Cardiac muscle cell (in vitro differentiated cells and primary cell): ENCODE measurements around the gene GNG7. TPM values are rescaled to one million over a fixed set of nuclear protein-coding genes. Genes with fewer than 3 reads are reported as not detected.
"Not testable (repeated sequence)": the region's sequence is repeated elsewhere in the genome, so short reads cannot be mapped to it uniquely, and the experiment has no call there.

Experiments used
- DNase-seq, 2 donors: peaks; one replicate each; pipeline versions ENCODE4 v3.0.0 to v3.0.0-alpha.2; 2010 to 2017; ENCODE audit warnings: low read depth in 1 of 2, low spot score in 1 of 2
- H3K27ac ChIP-seq: fragments of 200-600 bp; sonication (generic); 2 replicates; pipeline ENCODE4 v1.5.1; 2016
- H3K27me3 ChIP-seq: fragments of 200-600 bp; sonication (generic); 2 replicates; pipeline ENCODE4 v1.6.0; 2016; ENCODE audit warnings: control low read depth
- H3K36me3 ChIP-seq: fragments of 200-600 bp; sonication (generic); 2 replicates; pipeline ENCODE4 v1.5.1; 2016; ENCODE audit warnings: control low read depth
- H3K4me1 ChIP-seq: fragments of 200-600 bp; sonication (generic); 2 replicates; pipeline ENCODE4 v1.8.1; 2017; ENCODE audit warnings: low read depth, mild to moderate bottlenecking, mixed run types
- H3K4me3 ChIP-seq: fragments of 200-600 bp; sonication (generic); 2 replicates; pipeline ENCODE4 v1.5.1; 2016; ENCODE audit warnings: mild to moderate bottlenecking
- H3K9me3 ChIP-seq: fragments of 200-600 bp; sonication (generic); 2 replicates; pipeline ENCODE4 v1.5.1; 2017; ENCODE audit warnings: low read depth, mild to moderate bottlenecking, control low read depth
- CTCF ChIP-seq: IDR thresholded peaks from 2 replicates; pipeline ENCODE4 v1.5.1; 2012; ENCODE audit warnings: low read depth, mild to moderate bottlenecking, low read length
- polyA plus RNA-seq: library from polyadenylated mRNA; unstranded; fragments of >200 nt; fragmentation: Nextera tagmentation; extraction: Ambion mirVana; gene quantifications from 2 replicates; pipeline ENCODE4 v1.2.1, GENCODE V29; 2016
- total RNA-seq: library from RNA; depleted of rRNA; stranded (reverse); fragments of >200 nt; gene quantifications from 2 replicates; pipeline ENCODE4 v1.2.3, GENCODE V29; 2016

GNG7 gene
- total and polyA plus RNA-seq, 2 experiments from 2014 or later: 20.4 to 24.8 TPM

GRCh38 chr19:2607712-2608601 is 94.5 kb downstream of the GNG7 start:
- no peaks in the 10 kb centered on the region for H3K9me3 ChIP-seq
- no peak for TF ChIP-seq CTCF

GRCh38 chr19:2606774-2607173 is 95.7 kb downstream of the GNG7 start:
- DNase-seq: peak in 1 of 2 donors; percentile 48
- peaks cover 10% of the 10 kb centered on the region for H3K4me1 ChIP-seq
- H3K27ac ChIP-seq, H3K27me3 ChIP-seq, H3K4me3 ChIP-seq, H3K9me3 ChIP-seq, H3K36me3 ChIP-seq: not testable (repeated sequence)

More at GRCh38 chr19:2607712-2608601, 94.5 kb downstream of the GNG7 start:
- Histone ChIP-seq H3K4me3 (no peak overlapping the region), H3K36me3 (no peaks in the 10 kb centered on the region), H3K4me1 (peaks cover 6% of the 10 kb centered on the region), H3K27me3 (no peaks in the 10 kb centered on the region), H3K27ac (no peak overlapping the region)
- no peak for DNase-seq

GRCh38 chr19:2605889-2606288 is 96.6 kb downstream of the GNG7 start:
- not testable (repeated sequence) for H3K36me3 ChIP-seq, H3K27ac ChIP-seq, H3K27me3 ChIP-seq, H3K9me3 ChIP-seq, DNase-seq, H3K4me3 ChIP-seq
- peaks cover 10% of the 10 kb centered on the region for H3K4me1 ChIP-seq

- Histone ChIP-seq H3K36me3 (no peaks in the 10 kb centered on the region), H3K4me1 (peaks cover 10% of the 10 kb centered on the region), H3K27me3 (no peaks in the 10 kb centered on the region), H3K4me3 (no peak overlapping the region), H3K27ac (no peak overlapping the region), H3K9me3 (no peaks in the 10 kb centered on the region)
- no peak for TF ChIP-seq CTCF
- no peak for DNase-seq
These were observed 97.7 kb downstream of the GNG7 start for GRCh38 chr19:2604747-2605329.

GRCh38 chr19:2603334-2603733 is 99.2 kb downstream of the GNG7 start:
- TF ChIP-seq CTCF: no peak
- Histone ChIP-seq H3K4me1 (peaks cover 14% of the 10 kb centered on the region), H3K27me3 (no peaks in the 10 kb centered on the region), H3K27ac (peak overlapping the region; percentile 60), H3K4me3 (no peak overlapping the region), H3K9me3 (no peaks in the 10 kb centered on the region), H3K36me3 (no peaks in the 10 kb centered on the region)
- DNase-seq: peak; percentile 42 to 68

- Histone ChIP-seq H3K36me3 (no peaks in the 10 kb centered on the region), H3K27me3 (no peaks in the 10 kb centered on the region), H3K9me3 (no peaks in the 10 kb centered on the region), H3K4me1 (peaks cover 14% of the 10 kb centered on the region), H3K27ac (peak overlapping the region; percentile 61), H3K4me3 (no peak overlapping the region)
- no peak for TF ChIP-seq CTCF
- DNase-seq: peak; percentile 69 to 97
These were observed 99.9 kb downstream of the GNG7 start for GRCh38 chr19:2602391-2603181.
